Prostate gland (tissue), 2 donors: Measurements from ENCODE around the gene UNK. TPM values are rescaled to one million over a fixed set of nuclear protein-coding genes. Genes with fewer than 3 reads are reported as not detected.

Experiments used
- DNase-seq: peaks from one replicate; pipeline ENCODE4 v3.0.0-alpha.2; 2019; ENCODE audit warnings: low spot score
- H3K27ac ChIP-seq, 2 donors: fragments of 200-600 bp; sonication (generic); 2 replicates each; pipeline ENCODE4 v1.5.1; 2017 to 2019
- H3K27me3 ChIP-seq: fragments of 200-600 bp; sonication (generic); replicated peaks from 2 replicates; pipeline ENCODE4 v1.5.1; 2019; ENCODE audit not compliant: insufficient read depth
- H3K36me3 ChIP-seq, 2 donors: fragments of 200-600 bp; sonication (generic); 1 replicate in 1 of 2; 2 replicates in 1 of 2; pipeline versions ENCODE4 v1.5.1 to v1.8.1; 2017 to 2019
- H3K4me1 ChIP-seq: fragments of 200-600 bp; sonication (generic); replicated peaks from 2 replicates; pipeline ENCODE4 v1.5.1; 2019
- H3K4me3 ChIP-seq, 2 donors: fragments of 200-600 bp; sonication (generic); 2 replicates each; pipeline ENCODE4 v1.5.1; 2017 to 2019
- H3K9me3 ChIP-seq: fragments of 200-600 bp; sonication (generic); 2 replicates; pipeline ENCODE4 v1.5.1; 2017
- POLR2A ChIP-seq: fragments of 450-650 bp; IDR thresholded peaks from one replicate; pipeline ENCODE4 v1.6.1; 2016; ENCODE audit warnings: antibody characterized with exemption, mild to moderate bottlenecking
- POLR2AphosphoS5 ChIP-seq: sonication (generic); formaldehyde crosslinking; IDR thresholded peaks from one replicate; pipeline ENCODE4 v1.6.1; 2017; ENCODE audit warnings: antibody characterized with exemption
- WGBS: methylation state at CpG from one replicate; pipeline ENCODE4 v1.1.5; 2018; 5-methylcytosine and 5-hydroxymethylcytosine counted together
- intact Hi-C: fragments of 100-400 bp; cut with DNase I; formaldehyde crosslinking; loops from one replicate; pipeline ENCODE4 v1.14.2; 2022
- total RNA-seq, 2 donors: library from RNA; depleted of rRNA; stranded (reverse); fragments of >200 nt; gene quantifications; one replicate each; pipeline ENCODE4 v1.1.0, GENCODE V29; 2016
- TF ChIP-seq, protein P1 (sequence below), 4 experiments: fragments of 200-600 bp in 2 of 4; fragments of 450-650 bp in 2 of 4; sonication (generic) in 2 of 4; IDR thresholded peaks; 1 replicate in 3 of 4; 2 replicates in 1 of 4; pipeline ENCODE4 v1.5.1; 2016 to 2019; ENCODE audit warnings: antibody characterized with exemption in 4 of 4, mild to moderate bottlenecking in 2 of 4, moderate library complexity in 2 of 4

Gene UNK
- total RNA-seq, 2 donors from 2014 or later = 68.9 to 72.5 TPM

DNA sequence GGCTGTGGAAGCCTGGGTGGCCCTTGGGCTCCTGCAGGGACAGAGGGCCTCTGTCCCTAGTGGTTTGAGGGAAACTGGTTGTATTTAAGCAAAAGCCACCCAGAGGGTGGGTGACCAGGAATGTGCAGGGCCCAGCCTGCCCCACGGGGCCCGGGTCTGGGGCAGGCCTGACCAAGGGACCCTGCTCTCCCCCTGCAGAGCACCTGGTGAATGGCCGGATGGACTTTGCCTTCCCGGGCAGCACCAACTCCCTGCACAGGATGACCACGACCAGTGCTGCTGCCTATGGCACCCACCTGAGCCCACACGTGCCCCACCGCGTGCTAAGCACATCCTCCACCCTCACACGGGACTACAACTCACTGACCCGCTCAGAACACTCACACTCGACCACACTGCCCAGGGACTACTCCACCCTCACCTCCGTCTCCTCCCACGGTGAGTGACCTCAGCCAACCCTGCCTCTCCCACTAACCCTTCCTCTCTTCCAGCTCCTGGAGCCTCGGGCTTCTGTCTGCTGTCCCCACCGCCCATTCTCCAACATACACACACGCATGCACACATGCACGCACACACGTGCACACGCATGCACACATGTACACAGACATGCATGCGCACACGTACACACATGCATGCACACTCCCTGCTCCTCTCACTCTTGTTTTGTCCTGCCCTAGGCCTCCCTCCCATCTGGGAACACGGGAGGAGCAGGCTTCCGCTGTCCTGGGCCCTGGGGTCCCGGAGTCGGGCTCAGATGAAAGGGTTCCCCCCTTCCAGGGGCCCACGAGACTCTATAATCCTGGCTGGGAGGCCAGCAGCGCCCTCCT lies 30.0 kb upstream of the UNK start:
- no peaks in the 10 kb centered on the region for H3K9me3 ChIP-seq
- TF ChIP-seq POLR2A (no peak), POLR2AphosphoS5 (no peak)
- TF ChIP-seq, protein P1, sequence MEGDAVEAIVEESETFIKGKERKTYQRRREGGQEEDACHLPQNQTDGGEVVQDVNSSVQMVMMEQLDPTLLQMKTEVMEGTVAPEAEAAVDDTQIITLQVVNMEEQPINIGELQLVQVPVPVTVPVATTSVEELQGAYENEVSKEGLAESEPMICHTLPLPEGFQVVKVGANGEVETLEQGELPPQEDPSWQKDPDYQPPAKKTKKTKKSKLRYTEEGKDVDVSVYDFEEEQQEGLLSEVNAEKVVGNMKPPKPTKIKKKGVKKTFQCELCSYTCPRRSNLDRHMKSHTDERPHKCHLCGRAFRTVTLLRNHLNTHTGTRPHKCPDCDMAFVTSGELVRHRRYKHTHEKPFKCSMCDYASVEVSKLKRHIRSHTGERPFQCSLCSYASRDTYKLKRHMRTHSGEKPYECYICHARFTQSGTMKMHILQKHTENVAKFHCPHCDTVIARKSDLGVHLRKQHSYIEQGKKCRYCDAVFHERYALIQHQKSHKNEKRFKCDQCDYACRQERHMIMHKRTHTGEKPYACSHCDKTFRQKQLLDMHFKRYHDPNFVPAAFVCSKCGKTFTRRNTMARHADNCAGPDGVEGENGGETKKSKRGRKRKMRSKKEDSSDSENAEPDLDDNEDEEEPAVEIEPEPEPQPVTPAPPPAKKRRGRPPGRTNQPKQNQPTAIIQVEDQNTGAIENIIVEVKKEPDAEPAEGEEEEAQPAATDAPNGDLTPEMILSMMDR (IDR thresholded peaks at IDR 0.05) = no peak
- no peak overlapping the region for H3K4me3 ChIP-seq
- H3K27me3 ChIP-seq = no peaks in the 10 kb centered on the region
- peak overlapping the region in 1 of 2 donors; percentile 27 for H3K27ac ChIP-seq
- H3K36me3 ChIP-seq = no peaks in the 10 kb centered on the region
- intact Hi-C loops = no loop called here
- DNase-seq = no peak
- H3K4me1 ChIP-seq = no peaks in the 10 kb centered on the region
- 72% methylated on average over 27 of the region's 27 CpGs for WGBS

DNA sequence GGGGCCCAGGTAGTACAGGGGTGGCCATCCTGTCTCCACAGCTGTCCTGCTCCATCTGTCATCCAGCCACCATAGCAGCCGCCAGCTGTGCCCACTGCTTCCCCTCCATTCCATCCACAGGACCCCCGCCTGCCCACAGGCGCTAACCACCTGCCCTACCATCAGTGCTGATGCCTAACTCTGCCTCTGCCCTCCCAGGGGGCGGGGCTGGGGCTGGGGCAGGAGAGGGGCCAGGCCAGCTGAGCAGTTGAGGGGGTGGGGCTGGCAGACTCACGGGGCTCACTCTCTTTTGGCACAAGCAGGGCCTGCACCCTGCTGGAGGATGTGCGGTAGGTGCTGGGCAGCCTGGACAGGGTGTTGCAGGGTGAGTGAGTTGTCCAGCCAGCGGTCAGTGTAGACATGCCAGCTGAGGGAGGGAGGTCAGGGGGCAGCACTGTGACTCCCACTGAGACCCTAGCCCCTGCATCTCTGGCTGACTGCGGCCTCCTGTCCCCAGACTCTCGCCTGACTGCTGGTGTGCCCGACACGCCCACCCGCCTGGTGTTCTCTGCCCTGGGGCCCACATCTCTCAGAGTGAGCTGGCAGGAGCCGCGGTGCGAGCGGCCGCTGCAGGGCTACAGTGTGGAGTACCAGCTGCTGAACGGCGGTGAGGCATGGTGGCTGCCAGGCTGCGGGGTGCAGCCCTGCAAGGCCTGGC lies 29.3 kb upstream of the UNK start:
- Histone ChIP-seq H3K27ac (no peak overlapping the region), H3K9me3 (no peaks in the 10 kb centered on the region), H3K27me3 (no peaks in the 10 kb centered on the region), H3K36me3 (no peaks in the 10 kb centered on the region), H3K4me3 (no peak overlapping the region), H3K4me1 (no peaks in the 10 kb centered on the region)
- intact Hi-C loops = no loop called here
- no peak for DNase-seq
- TF ChIP-seq, protein P1 (IDR thresholded peaks at IDR 0.05) = no peak
- TF ChIP-seq POLR2A = no peak
- TF ChIP-seq POLR2AphosphoS5 = no peak
- 82% methylated on average over 20 of the region's 20 CpGs for WGBS

DNA sequence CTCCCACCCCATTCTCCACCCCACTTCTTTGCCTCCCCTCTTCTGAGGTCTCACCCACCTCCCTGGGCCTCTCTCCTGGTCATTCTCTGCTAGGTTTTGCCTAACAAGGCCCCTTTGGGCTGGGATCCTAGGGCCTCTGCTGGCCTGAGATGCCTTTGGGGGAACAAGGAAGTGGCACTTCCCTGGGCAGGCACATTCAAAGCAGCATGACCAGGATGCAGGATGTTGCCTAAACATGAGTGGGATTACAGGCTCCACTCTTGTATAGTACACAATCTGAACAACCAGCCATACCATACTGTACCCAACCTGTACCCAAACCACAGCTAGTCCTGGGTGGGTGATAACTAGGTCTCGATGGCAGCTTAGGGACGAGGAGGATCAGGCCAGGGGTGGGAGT lies 28.6 kb upstream of the UNK start:
- Histone ChIP-seq H3K36me3 (no peaks in the 10 kb centered on the region), H3K9me3 (no peaks in the 10 kb centered on the region), H3K4me1 (no peaks in the 10 kb centered on the region), H3K27ac (no peak overlapping the region), H3K4me3 (no peak overlapping the region), H3K27me3 (no peaks in the 10 kb centered on the region)
- WGBS = 83% methylated on average over 2 of the region's 2 CpGs
- intact Hi-C loops = no loop called here
- TF ChIP-seq POLR2AphosphoS5 = no peak
- TF ChIP-seq, protein P1 (IDR thresholded peaks at IDR 0.05) = no peak
- TF ChIP-seq POLR2A = no peak
- no peak for DNase-seq

DNA sequence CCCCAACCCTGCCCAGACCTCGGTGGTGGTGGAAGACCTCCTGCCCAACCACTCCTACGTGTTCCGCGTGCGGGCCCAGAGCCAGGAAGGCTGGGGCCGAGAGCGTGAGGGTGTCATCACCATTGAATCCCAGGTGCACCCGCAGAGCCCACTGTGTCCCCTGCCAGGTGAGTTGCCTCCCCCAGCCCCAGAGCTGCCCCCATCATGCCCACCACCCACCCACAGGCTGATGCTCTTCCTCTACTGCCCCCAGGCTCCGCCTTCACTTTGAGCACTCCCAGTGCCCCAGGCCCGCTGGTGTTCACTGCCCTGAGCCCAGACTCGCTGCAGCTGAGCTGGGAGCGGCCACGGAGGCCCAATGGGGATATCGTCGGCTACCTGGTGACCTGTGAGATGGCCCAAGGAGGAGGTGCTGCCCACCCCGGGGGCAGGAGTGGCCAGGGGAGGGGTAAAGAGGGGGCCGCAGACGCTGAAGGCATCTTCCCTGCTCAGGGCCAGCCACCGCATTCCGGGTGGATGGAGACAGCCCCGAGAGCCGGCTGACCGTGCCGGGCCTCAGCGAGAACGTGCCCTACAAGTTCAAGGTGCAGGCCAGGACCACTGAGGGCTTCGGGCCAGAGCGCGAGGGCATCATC lies 28.0 kb upstream of the UNK start:
- Histone ChIP-seq H3K27ac (no peak overlapping the region), H3K27me3 (no peaks in the 10 kb centered on the region), H3K9me3 (no peaks in the 10 kb centered on the region), H3K36me3 (no peaks in the 10 kb centered on the region), H3K4me3 (no peak overlapping the region), H3K4me1 (no peaks in the 10 kb centered on the region)
- intact Hi-C loops = no loop called here
- no peak for DNase-seq
- TF ChIP-seq POLR2AphosphoS5 = no peak
- no peak for TF ChIP-seq POLR2A
- TF ChIP-seq, protein P1 (IDR thresholded peaks at IDR 0.05) = no peak
- 89% methylated on average over 28 of the region's 29 CpGs for WGBS
